ENCODE measurements around the gene KLHDC2.
"Not testable (repeated sequence)": the region's sequence is repeated elsewhere in the genome, so short reads cannot be mapped to it uniquely, and the experiment has no call there.

The KLHDC2 gene

DNA sequence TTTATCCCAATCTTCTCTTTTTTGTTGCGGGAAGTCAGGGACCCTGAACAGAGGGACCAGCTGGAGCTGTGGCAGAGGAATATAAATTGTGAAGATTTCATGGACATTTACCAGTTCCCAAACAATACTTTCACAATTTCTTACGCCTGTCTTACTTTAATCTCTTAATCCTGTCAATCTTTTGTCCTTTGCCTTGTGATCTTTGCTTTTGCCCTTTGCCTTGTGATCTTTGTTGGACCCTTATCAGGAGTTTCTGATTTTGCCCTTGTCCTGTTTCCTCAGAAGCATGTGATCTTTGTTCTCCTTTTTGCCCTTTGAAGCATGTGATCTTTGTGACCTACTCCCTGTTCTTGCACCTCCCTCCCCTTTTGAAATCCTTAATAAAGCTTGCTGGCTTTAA is 48.2 kb downstream of the KLHDC2 start:
- not testable (repeated sequence) for DNase-seq; H3K9ac ChIP-seq (ENCODE audit: low read length); H2BK15ac ChIP-seq (ENCODE audit: low read depth, poor library complexity, severe bottlenecking); H2BK12ac ChIP-seq (ENCODE audit: low read length in 2 of 2); H2BK120ac ChIP-seq (ENCODE audit: low read depth, low read length); H3K4me1 ChIP-seq (ENCODE audit: control insufficient read depth, insufficient read depth, low read depth, low read length); H4K91ac ChIP-seq (ENCODE audit: low read length); H3K23ac ChIP-seq (ENCODE audit: low read length in 2 of 2); H3K18ac ChIP-seq (ENCODE audit: low read depth in 1 of 2, low read length in 2 of 2); H3K4ac ChIP-seq (ENCODE audit: low read depth in 1 of 2, low read length in 2 of 2); H3K27ac ChIP-seq (ENCODE audit: low read length, poor library complexity, severe bottlenecking); H3K79me1 ChIP-seq (replicated peaks; ENCODE audit: low read length, poor library complexity, severe bottlenecking); H2AK5ac ChIP-seq (ENCODE audit: low read length, severe bottlenecking); H3K4me3 ChIP-seq (ENCODE audit: insufficient read depth in 1 of 2, low read depth in 1 of 2, low read length in 2 of 2); H3K27me3 ChIP-seq (ENCODE audit: control insufficient read depth in 1 of 2, insufficient read depth in 1 of 2, low read length in 2 of 2); H2AFZ ChIP-seq (ENCODE audit: low read depth, low read length); H3K4me2 ChIP-seq (ENCODE audit: low read length, poor library complexity, severe bottlenecking); H2BK5ac ChIP-seq (ENCODE audit: low read depth, low read length, poor library complexity, severe bottlenecking); H3K14ac ChIP-seq (ENCODE audit: low read length in 2 of 2); H4K8ac ChIP-seq (ENCODE audit: low read length)
- Histone ChIP-seq H3K9me3 (ENCODE audit: control insufficient read depth, low read length) (peaks cover 39% of the 10 kb centered on the region), H3K36me3 (ENCODE audit: control insufficient read depth in 1 of 2, insufficient read depth in 2 of 2, low read depth in 1 of 2, low read length in 2 of 2) (peaks cover 34 to 89% of the 10 kb centered on the region in 2 experiments)
- 99% methylated on average over 2 of the region's 2 CpGs for WGBS

DNA sequence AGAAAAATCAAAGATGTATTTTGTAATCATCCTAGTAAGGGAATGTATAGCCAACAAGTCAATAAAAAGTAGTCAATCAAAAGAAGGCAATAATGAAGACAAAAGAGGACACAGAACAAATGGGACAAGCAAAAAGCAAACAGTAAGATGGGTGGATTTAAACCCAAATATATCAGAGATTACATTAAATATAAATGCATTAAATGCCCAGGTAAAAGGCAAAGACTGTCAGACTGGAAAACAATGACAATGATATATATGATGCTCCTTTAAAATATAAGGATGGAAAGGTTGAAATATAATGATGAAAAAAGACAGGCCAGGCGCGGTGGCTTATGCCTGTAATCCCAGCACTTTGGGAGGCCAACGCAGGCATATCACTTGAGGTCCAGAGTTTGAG is 48.9 kb downstream of the KLHDC2 start:
- H3K79me1 ChIP-seq (replicated peaks; ENCODE audit: low read length, poor library complexity, severe bottlenecking) = peaks cover 2% of the 10 kb centered on the region
- H3K23ac ChIP-seq (ENCODE audit: low read length in 2 of 2) = no peak overlapping the region
- no peaks in the 10 kb centered on the region for H3K27me3 ChIP-seq (ENCODE audit: control insufficient read depth in 1 of 2, insufficient read depth in 1 of 2, low read length in 2 of 2)
- no peak overlapping the region for H3K27ac ChIP-seq (ENCODE audit: low read length, poor library complexity, severe bottlenecking)
- no peak overlapping the region for H2BK120ac ChIP-seq (ENCODE audit: low read depth, low read length)
- 98% methylated on average over 3 of the region's 3 CpGs for WGBS
- no peak overlapping the region for H2BK5ac ChIP-seq (ENCODE audit: low read depth, low read length, poor library complexity, severe bottlenecking)
- H2AK5ac ChIP-seq (ENCODE audit: low read length, severe bottlenecking) = no peak overlapping the region
- no peak overlapping the region for H3K4me2 ChIP-seq (ENCODE audit: low read length, poor library complexity, severe bottlenecking)
- H2BK12ac ChIP-seq (ENCODE audit: low read length in 2 of 2) = no peak overlapping the region
- H3K9ac ChIP-seq (ENCODE audit: low read length) = no peak overlapping the region
- H2AFZ ChIP-seq (ENCODE audit: low read depth, low read length) = no peak overlapping the region
- peaks cover 34 to 82% of the 10 kb centered on the region in 2 experiments for H3K36me3 ChIP-seq (ENCODE audit: control insufficient read depth in 1 of 2, insufficient read depth in 2 of 2, low read depth in 1 of 2, low read length in 2 of 2)
- H3K9me3 ChIP-seq (ENCODE audit: control insufficient read depth, low read length) = peaks cover 37% of the 10 kb centered on the region
- H4K91ac ChIP-seq (ENCODE audit: low read length) = no peak overlapping the region
- H3K18ac ChIP-seq (ENCODE audit: low read depth in 1 of 2, low read length in 2 of 2) = no peak overlapping the region
- H2BK15ac ChIP-seq (ENCODE audit: low read depth, poor library complexity, severe bottlenecking) = no peak overlapping the region
- no peak overlapping the region for H3K4me3 ChIP-seq (ENCODE audit: insufficient read depth in 1 of 2, low read depth in 1 of 2, low read length in 2 of 2)
- no peak for DNase-seq
- H3K4me1 ChIP-seq (ENCODE audit: control insufficient read depth, insufficient read depth, low read depth, low read length) = no peaks in the 10 kb centered on the region
- H3K4ac ChIP-seq (ENCODE audit: low read depth in 1 of 2, low read length in 2 of 2) = no peak overlapping the region
- no peak overlapping the region for H3K14ac ChIP-seq (ENCODE audit: low read length in 2 of 2)
- no peak overlapping the region for H4K8ac ChIP-seq (ENCODE audit: low read length)

DNA sequence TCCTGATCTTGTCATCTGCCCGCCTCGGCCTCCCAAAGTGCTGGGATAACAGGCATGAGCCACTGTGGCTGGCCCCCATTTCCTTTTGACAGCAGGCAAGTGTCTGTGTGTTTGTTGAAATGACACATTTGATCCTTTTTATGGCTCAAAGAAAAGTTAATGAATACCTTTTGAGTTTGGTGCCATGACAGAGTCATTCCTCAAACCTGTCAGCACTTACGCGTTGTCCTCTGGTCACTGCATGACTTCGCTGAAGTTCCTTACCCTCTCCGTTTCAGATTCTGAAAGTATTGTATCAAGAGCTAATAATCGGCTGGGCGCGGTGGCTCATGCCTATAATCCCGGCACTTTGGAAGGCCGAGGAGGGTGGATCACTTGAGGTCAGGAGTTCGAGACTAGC is 52.2 kb downstream of the KLHDC2 start:
- Histone ChIP-seq H2BK120ac (ENCODE audit: low read depth, low read length) (no peak overlapping the region), H3K4ac (ENCODE audit: low read depth in 1 of 2, low read length in 2 of 2) (no peak overlapping the region), H2AK5ac (ENCODE audit: low read length, severe bottlenecking) (no peak overlapping the region), H2BK12ac (ENCODE audit: low read length in 2 of 2) (no peak overlapping the region), H3K18ac (ENCODE audit: low read depth in 1 of 2, low read length in 2 of 2) (no peak overlapping the region), H3K4me2 (ENCODE audit: low read length, poor library complexity, severe bottlenecking) (no peak overlapping the region), H2AFZ (ENCODE audit: low read depth, low read length) (no peak overlapping the region), H3K27ac (ENCODE audit: low read length, poor library complexity, severe bottlenecking) (no peak overlapping the region), H3K27me3 (ENCODE audit: control insufficient read depth in 1 of 2, insufficient read depth in 1 of 2, low read length in 2 of 2) (no peaks in the 10 kb centered on the region), H3K14ac (ENCODE audit: low read length in 2 of 2) (no peak overlapping the region), H2BK15ac (ENCODE audit: low read depth, poor library complexity, severe bottlenecking) (no peak overlapping the region), H4K8ac (ENCODE audit: low read length) (no peak overlapping the region), H3K23ac (ENCODE audit: low read length in 2 of 2) (no peak overlapping the region), H4K91ac (ENCODE audit: low read length) (no peak overlapping the region), H3K9me3 (ENCODE audit: control insufficient read depth, low read length) (peaks cover 22% of the 10 kb centered on the region), H3K79me1 (replicated peaks; ENCODE audit: low read length, poor library complexity, severe bottlenecking) (peaks cover 3% of the 10 kb centered on the region), H3K4me1 (ENCODE audit: control insufficient read depth, insufficient read depth, low read depth, low read length) (no peaks in the 10 kb centered on the region), H3K9ac (ENCODE audit: low read length) (no peak overlapping the region), H3K36me3 (ENCODE audit: control insufficient read depth in 1 of 2, insufficient read depth in 2 of 2, low read depth in 1 of 2, low read length in 2 of 2) (peaks cover 34 to 80% of the 10 kb centered on the region in 2 experiments), H3K4me3 (ENCODE audit: insufficient read depth in 1 of 2, low read depth in 1 of 2, low read length in 2 of 2) (no peak overlapping the region), H2BK5ac (ENCODE audit: low read depth, low read length, poor library complexity, severe bottlenecking) (no peak overlapping the region)
- DNase-seq = no peak
- 99% methylated on average over 9 of the region's 12 CpGs for WGBS

DNA sequence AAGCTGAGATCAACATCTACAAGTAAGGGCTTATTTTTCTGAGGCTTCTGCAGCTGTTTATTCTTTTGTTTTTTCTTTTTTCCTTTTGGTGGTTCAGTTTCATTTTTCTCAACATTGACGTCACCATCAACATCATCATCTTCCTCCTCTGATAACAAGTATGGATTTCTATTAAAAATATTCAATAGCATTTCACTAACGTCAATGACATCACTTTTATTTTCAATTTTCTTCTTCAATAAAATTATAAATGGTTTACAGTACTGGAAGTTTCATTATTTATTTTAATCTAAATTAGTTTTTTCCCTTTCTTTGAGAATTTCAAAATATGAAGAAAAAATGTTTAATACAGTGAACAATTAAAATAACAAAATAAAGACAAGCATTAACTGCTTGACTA is 60.7 kb downstream of the KLHDC2 start:
- no peak overlapping the region for H3K27ac ChIP-seq (ENCODE audit: low read length, poor library complexity, severe bottlenecking)
- H2AK5ac ChIP-seq (ENCODE audit: low read length, severe bottlenecking) = no peak overlapping the region
- H3K4me1 ChIP-seq (ENCODE audit: control insufficient read depth, insufficient read depth, low read depth, low read length) = no peaks in the 10 kb centered on the region
- H3K79me1 ChIP-seq (replicated peaks; ENCODE audit: low read length, poor library complexity, severe bottlenecking) = peaks cover 9% of the 10 kb centered on the region
- no peak overlapping the region for H2BK120ac ChIP-seq (ENCODE audit: low read depth, low read length)
- H2BK15ac ChIP-seq (ENCODE audit: low read depth, poor library complexity, severe bottlenecking) = no peak overlapping the region
- H3K4me3 ChIP-seq (ENCODE audit: insufficient read depth in 1 of 2, low read depth in 1 of 2, low read length in 2 of 2) = no peak overlapping the region
- H3K4ac ChIP-seq (ENCODE audit: low read depth in 1 of 2, low read length in 2 of 2) = no peak overlapping the region
- no peak overlapping the region for H2AFZ ChIP-seq (ENCODE audit: low read depth, low read length)
- no peak overlapping the region for H4K91ac ChIP-seq (ENCODE audit: low read length)
- H3K9ac ChIP-seq (ENCODE audit: low read length) = no peak overlapping the region
- H3K4me2 ChIP-seq (ENCODE audit: low read length, poor library complexity, severe bottlenecking) = no peak overlapping the region
- no peak overlapping the region for H2BK12ac ChIP-seq (ENCODE audit: low read length in 2 of 2)
- H2BK5ac ChIP-seq (ENCODE audit: low read depth, low read length, poor library complexity, severe bottlenecking) = no peak overlapping the region
- H3K36me3 ChIP-seq (ENCODE audit: control insufficient read depth in 1 of 2, insufficient read depth in 2 of 2, low read depth in 1 of 2, low read length in 2 of 2) = peaks cover 36 to 100% of the 10 kb centered on the region in 2 experiments
- no peak overlapping the region for H3K23ac ChIP-seq (ENCODE audit: low read length in 2 of 2)
- no peak overlapping the region for H3K18ac ChIP-seq (ENCODE audit: low read depth in 1 of 2, low read length in 2 of 2)
- H3K14ac ChIP-seq (ENCODE audit: low read length in 2 of 2) = no peak overlapping the region
- no CpG with 5 or more reads among the region's 2 CpGs for WGBS
- H4K8ac ChIP-seq (ENCODE audit: low read length) = no peak overlapping the region
- no peaks in the 10 kb centered on the region for H3K27me3 ChIP-seq (ENCODE audit: control insufficient read depth in 1 of 2, insufficient read depth in 1 of 2, low read length in 2 of 2)
- DNase-seq = no peak
- H3K9me3 ChIP-seq (ENCODE audit: control insufficient read depth, low read length) = no peaks in the 10 kb centered on the region

All from mesenchymal stem cell (in vitro differentiated cells and primary cell).